ENCODE measurements around the gene SCNN1A. TPM values are rescaled to one million over a fixed set of nuclear protein-coding genes. Genes with fewer than 3 reads are reported as not detected.

Gene SCNN1A
- total and polyA plus RNA-seq, 2 of the 13 experiments (the other 11 are each of a cell fraction or from before 2014, with no cell fraction given): 1.5 to 14.6 TPM

DNA sequence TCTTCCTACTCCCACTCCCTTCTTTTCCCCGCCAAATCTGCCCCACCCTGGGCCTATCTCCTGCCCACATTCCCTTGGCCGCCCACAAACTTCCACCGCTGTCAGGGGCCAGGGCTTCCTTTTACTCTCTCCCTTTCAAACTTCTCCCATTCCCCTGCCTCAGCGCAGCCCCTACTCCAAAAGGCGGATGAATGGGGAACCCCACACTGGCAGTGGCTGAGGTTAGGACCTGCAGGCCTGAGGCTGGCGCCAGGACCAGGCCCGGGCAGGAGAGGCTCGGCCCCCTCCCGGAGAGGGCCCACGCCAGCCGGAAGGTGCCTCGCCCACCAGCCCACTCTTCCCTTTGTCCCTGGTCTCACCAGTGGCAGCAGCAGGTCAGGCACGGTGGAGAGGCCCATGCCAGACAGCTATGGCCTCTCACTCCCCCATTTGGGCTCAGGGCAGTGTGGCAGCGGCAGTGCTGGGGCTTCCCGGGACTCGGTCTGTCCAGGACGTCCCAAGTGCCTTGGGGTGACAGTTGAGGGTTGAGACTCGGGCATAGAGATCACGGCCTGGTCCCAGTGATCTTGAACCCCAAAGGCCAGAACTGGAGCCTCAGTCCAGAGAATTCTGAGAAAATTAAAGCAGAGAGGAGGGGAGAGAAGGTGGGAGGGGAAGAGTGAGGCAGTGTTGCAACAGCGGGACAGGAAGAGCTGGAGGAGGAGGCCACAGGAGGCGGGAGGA lies 33.8 kb downstream of the SCNN1A start, which contains the start of gene TNFRSF1A (continued):
- TF ChIP-seq, protein P1, sequence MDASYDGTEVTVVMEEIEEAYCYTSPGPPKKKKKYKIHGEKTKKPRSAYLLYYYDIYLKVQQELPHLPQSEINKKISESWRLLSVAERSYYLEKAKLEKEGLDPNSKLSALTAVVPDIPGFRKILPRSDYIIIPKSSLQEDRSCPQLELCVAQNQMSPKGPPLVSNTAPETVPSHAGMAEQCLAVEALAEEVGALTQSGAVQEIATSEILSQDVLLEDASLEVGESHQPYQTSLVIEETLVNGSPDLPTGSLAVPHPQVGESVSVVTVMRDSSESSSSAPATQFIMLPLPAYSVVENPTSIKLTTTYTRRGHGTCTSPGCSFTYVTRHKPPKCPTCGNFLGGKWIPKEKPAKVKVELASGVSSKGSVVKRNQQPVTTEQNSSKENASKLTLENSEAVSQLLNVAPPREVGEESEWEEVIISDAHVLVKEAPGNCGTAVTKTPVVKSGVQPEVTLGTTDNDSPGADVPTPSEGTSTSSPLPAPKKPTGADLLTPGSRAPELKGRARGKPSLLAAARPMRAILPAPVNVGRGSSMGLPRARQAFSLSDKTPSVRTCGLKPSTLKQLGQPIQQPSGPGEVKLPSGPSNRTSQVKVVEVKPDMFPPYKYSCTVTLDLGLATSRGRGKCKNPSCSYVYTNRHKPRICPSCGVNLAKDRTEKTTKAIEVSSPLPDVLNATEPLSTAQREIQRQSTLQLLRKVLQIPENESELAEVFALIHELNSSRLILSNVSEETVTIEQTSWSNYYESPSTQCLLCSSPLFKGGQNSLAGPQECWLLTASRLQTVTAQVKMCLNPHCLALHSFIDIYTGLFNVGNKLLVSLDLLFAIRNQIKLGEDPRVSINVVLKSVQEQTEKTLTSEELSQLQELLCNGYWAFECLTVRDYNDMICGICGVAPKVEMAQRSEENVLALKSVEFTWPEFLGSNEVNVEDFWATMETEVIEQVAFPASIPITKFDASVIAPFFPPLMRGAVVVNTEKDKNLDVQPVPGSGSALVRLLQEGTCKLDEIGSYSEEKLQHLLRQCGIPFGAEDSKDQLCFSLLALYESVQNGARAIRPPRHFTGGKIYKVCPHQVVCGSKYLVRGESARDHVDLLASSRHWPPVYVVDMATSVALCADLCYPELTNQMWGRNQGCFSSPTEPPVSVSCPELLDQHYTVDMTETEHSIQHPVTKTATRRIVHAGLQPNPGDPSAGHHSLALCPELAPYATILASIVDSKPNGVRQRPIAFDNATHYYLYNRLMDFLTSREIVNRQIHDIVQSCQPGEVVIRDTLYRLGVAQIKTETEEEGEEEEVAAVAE (CRISPR knock-in tag; IDR thresholded peaks at IDR 0.05; ENCODE audit: borderline replicate concordance): no peak; the same call in 1 of the 2 replicates
- TF ChIP-seq, protein P2, sequence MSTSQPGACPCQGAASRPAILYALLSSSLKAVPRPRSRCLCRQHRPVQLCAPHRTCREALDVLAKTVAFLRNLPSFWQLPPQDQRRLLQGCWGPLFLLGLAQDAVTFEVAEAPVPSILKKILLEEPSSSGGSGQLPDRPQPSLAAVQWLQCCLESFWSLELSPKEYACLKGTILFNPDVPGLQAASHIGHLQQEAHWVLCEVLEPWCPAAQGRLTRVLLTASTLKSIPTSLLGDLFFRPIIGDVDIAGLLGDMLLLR (CRISPR knock-in tag; IDR thresholded peaks at IDR 0.05): no peak
- peak; percentile 61; the same call in 1 of the 2 replicates for TF ChIP-seq ATF7-NPFF (CRISPR knock-in tag; IDR thresholded peaks at IDR 0.05; ENCODE audit: low read depth)
- peak; percentile 81 for TF ChIP-seq HDAC1 (CRISPR knock-in tag; IDR thresholded peaks at IDR 0.05)
- TF ChIP-seq MTA3 (CRISPR knock-in tag; IDR thresholded peaks at IDR 0.05): no peak
- TF ChIP-seq SRSF4 (IDR thresholded peaks at IDR 0.05; ENCODE audit: low read depth, low read length, poor library complexity, severe bottlenecking): no peak
- TF ChIP-seq POLR2AphosphoS5 (IDR thresholded peaks at IDR 0.05; ENCODE audit: low read depth, low read length): peak; percentile 84
- TF ChIP-seq MAZ (IDR thresholded peaks at IDR 0.05; ENCODE audit: borderline replicate concordance, low read depth, low read length): 0 out of 2 replicates have a peak, but pooled peaks have one; percentile 53
- TF ChIP-seq MAZ (CRISPR knock-in tag; IDR thresholded peaks at IDR 0.05; ENCODE audit: low read depth): peak; percentile 72; the same call in 1 of the 2 replicates
- TF ChIP-seq, protein P3, sequence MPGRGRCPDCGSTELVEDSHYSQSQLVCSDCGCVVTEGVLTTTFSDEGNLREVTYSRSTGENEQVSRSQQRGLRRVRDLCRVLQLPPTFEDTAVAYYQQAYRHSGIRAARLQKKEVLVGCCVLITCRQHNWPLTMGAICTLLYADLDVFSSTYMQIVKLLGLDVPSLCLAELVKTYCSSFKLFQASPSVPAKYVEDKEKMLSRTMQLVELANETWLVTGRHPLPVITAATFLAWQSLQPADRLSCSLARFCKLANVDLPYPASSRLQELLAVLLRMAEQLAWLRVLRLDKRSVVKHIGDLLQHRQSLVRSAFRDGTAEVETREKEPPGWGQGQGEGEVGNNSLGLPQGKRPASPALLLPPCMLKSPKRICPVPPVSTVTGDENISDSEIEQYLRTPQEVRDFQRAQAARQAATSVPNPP (CRISPR knock-in tag; IDR thresholded peaks at IDR 0.05): no peak
- no peak for TF ChIP-seq RARG (CRISPR knock-in tag; IDR thresholded peaks at IDR 0.05; ENCODE audit: low read depth)
- no peak for TF ChIP-seq RFXANK (CRISPR knock-in tag; IDR thresholded peaks at IDR 0.05)
- 0 out of 2 replicates have a peak, but pooled peaks have one; percentile 29 for TF ChIP-seq POGZ (CRISPR knock-in tag; IDR thresholded peaks at IDR 0.05)
- peak; percentile 50; the same call in 1 of the 2 replicates for TF ChIP-seq YEATS4 (CRISPR knock-in tag; IDR thresholded peaks at IDR 0.05; ENCODE audit: borderline replicate concordance)
- TF ChIP-seq NR3C1 (CRISPR knock-in tag; IDR thresholded peaks at IDR 0.05): no peak
- no peak for TF ChIP-seq ZFP1 (CRISPR knock-in tag; IDR thresholded peaks at IDR 0.05)
- no peak for TF ChIP-seq ZFP36L2 (CRISPR knock-in tag; IDR thresholded peaks at IDR 0.05)
- no peak for TF ChIP-seq ZNF816 (CRISPR knock-in tag; IDR thresholded peaks at IDR 0.05; ENCODE audit: borderline replicate concordance)
- TF ChIP-seq, protein P4, sequence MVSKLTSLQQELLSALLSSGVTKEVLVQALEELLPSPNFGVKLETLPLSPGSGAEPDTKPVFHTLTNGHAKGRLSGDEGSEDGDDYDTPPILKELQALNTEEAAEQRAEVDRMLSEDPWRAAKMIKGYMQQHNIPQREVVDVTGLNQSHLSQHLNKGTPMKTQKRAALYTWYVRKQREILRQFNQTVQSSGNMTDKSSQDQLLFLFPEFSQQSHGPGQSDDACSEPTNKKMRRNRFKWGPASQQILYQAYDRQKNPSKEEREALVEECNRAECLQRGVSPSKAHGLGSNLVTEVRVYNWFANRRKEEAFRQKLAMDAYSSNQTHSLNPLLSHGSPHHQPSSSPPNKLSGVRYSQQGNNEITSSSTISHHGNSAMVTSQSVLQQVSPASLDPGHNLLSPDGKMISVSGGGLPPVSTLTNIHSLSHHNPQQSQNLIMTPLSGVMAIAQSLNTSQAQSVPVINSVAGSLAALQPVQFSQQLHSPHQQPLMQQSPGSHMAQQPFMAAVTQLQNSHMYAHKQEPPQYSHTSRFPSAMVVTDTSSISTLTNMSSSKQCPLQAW (CRISPR knock-in tag; IDR thresholded peaks at IDR 0.05): no peak
- TF ChIP-seq, protein P5, sequence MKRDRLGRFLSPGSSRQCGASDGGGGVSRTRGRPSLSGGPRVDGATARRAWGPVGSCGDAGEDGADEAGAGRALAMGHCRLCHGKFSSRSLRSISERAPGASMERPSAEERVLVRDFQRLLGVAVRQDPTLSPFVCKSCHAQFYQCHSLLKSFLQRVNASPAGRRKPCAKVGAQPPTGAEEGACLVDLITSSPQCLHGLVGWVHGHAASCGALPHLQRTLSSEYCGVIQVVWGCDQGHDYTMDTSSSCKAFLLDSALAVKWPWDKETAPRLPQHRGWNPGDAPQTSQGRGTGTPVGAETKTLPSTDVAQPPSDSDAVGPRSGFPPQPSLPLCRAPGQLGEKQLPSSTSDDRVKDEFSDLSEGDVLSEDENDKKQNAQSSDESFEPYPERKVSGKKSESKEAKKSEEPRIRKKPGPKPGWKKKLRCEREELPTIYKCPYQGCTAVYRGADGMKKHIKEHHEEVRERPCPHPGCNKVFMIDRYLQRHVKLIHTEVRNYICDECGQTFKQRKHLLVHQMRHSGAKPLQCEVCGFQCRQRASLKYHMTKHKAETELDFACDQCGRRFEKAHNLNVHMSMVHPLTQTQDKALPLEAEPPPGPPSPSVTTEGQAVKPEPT (CRISPR knock-in tag; IDR thresholded peaks at IDR 0.05; ENCODE audit: low read depth): 0 out of 2 replicates have a peak, but pooled peaks have one; percentile 36

Measured in HepG2 (cell line).